ENCODE results near the gene UBFD1.
"Not testable (repeated sequence)": the region's sequence is repeated elsewhere in the genome, so short reads cannot be mapped to it uniquely, and the experiment has no call there.

UBFD1 gene

DNA sequence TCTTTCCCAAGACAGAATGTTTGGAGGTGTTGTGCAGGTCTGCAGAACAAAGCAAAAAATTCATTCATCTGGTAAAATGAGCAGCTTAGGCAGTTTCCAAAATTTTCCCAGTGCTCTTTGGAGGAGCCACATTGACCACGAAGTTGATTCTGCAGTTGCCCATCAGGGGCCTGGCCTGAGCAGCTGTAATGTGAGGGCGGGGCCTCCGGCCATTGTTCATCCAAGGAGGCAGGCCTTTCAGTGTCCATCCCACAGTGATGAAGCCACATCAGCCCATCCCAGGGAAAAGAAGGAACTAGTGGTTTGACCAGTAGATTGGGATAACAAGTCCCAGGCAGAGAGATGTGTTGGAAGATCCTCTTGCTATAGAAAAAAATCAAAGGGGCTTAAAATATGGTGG, 10.1 kb downstream of the UBFD1 start:
- DNase-seq (ENCODE audit: low read depth, low spot score): no peak

- DNase-seq (ENCODE audit: low read depth, low spot score): no peak
Observed at GRCh38 chr16:23570992-23571632, 13.6 kb downstream of the UBFD1 start.

GRCh38 chr16:23571895-23572294, 14.4 kb downstream of the UBFD1 start:
- no peak for DNase-seq (ENCODE audit: low read depth, low spot score)

DNA sequence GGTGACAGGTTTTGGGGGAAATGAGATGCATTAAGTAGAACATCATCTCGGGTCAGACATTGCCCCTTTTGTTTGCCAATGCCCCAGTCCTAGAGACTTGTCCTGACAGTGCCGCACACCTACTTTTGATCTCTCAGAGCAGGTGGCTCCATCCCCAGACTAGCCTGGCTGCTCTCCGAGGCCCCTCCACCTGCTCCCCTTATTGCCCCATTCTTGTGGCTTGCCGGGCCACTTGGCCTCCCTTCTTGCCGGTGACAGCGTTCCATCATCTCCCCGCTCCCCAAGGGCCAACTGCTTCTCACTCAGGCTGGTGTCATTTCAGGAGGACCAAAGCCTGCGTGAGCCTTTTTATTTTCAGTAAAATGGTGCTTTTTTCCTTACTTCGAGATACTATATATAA, 14.9 kb downstream of the UBFD1 start:
- DNase-seq (ENCODE audit: low read depth, low spot score): no peak

DNA sequence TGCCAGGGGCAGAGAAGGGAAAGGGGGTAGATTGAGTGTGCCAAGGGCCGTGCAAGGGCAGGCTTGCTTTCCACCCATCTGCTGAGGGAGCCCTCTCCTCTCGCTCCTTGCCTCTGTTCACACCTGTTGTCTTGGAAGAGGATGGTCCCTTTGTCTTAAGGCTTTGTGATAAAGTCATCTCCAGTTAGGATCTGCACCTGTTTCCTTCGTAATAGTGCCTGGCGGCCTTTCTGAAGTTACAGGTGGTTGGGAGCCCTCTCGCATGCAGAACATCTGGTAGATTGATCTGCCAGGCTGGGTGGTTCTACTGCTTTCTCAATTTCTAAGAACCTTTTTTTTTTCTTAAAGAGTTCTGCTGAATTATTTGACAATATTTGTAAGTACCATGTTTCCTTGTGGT, 16.3 kb downstream of the UBFD1 start:
- DNase-seq (ENCODE audit: low read depth, low spot score): no peak

DNA sequence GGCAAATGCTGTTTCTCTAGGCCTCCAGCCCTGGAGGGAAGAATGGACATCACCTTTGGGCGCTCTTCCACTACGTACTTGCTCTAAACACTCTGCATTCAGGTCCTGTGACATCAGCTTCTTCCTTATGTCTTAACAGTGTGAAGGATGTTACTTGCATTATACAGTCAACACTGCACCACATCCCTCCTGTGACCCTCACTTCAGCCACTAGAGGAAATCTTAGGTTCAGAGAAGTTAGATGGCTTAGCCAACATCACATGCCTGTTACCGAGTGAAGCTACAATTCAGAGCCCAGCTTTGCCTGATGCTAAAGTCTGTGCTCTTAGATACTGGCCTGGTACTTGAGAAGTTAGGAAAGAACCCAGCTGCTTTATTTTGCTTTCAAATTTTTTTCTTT, 18.3 kb downstream of the UBFD1 start:
- DNase-seq (ENCODE audit: low read depth, low spot score): no peak

GRCh38 chr16:23577493-23577892, 20.0 kb downstream of the UBFD1 start:
- DNase-seq (ENCODE audit: low read depth, low spot score): no peak

GRCh38 chr16:23578101-23578830, 20.7 kb downstream of the UBFD1 start:
- DNase-seq (ENCODE audit: low read depth, low spot score): no peak

- no peak for DNase-seq (ENCODE audit: low read depth, low spot score)
Observed at GRCh38 chr16:23579371-23579770, 21.8 kb downstream of the UBFD1 start.

GRCh38 chr16:23580391-23580790, 22.9 kb downstream of the UBFD1 start:
- no peak for DNase-seq (ENCODE audit: low read depth, low spot score)

- DNase-seq (ENCODE audit: low read depth, low spot score): no peak
Observed at GRCh38 chr16:23581764-23582163, 24.2 kb downstream of the UBFD1 start.

- not testable (repeated sequence) for DNase-seq (ENCODE audit: low read depth, low spot score)
Observed at GRCh38 chr16:23583271-23583670, 25.7 kb downstream of the UBFD1 start.

GRCh38 chr16:23584186-23585076, 26.9 kb downstream of the UBFD1 start:
- no peak for DNase-seq (ENCODE audit: low read depth, low spot score)

DNA sequence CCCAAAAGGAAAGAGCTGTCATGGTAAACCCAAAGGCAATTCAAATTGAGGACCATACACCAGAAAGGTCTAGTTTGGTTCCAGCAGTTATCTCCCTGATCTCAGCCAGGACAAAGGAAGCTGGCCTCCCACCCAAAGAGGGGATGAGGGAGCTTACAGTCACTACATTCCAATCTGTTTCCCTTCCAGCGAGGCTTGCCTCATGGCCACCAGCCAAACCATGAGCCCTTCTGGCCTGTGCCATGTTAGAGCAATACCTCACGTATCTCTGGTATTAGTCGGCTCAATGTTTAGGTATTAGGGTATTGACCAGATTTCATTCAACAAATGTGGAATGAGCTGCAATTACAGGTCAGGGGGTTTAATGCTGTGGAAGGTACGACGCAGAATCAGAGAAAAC, 30.2 kb downstream of the UBFD1 start:
- no peak for DNase-seq (ENCODE audit: low read depth, low spot score)

GRCh38 chr16:23590181-23590580, 32.7 kb downstream of the UBFD1 start:
- DNase-seq (ENCODE audit: low read depth, low spot score): no peak

DNA sequence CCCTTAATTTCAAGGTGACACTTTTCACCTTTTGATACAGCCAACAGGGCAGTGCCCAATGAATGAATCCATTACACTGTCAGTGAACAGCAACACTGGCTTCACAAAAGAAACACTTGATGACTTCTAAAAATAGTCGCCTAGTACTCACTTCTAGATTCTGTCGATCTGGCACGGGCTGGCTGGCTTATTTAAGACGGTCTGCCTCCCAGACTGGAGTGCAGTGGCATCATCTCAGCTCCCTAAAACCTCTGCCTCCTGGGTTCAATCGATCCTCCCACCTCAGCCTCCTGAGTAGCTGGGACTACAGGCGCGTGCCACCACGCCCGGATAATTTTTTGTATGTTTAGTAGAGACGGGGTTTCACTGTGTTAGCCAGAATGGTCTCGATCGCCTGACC, 36.7 kb downstream of the UBFD1 start:
- no peak for DNase-seq (ENCODE audit: low read depth, low spot score)

- DNase-seq (ENCODE audit: low read depth, low spot score): no peak
Observed at GRCh38 chr16:23595246-23595950, 37.9 kb downstream of the UBFD1 start.

- DNase-seq (ENCODE audit: low read depth, low spot score): peak; percentile 83
Observed at GRCh38 chr16:23595951-23596720, 38.6 kb downstream of the UBFD1 start, which contains the start of gene NDUFAB1. Gene NDUFAB1, minus strand, starts transcription at chr16:23596316. Its CDS starts 26 bp downstream, at chr16:23596290.

DNA sequence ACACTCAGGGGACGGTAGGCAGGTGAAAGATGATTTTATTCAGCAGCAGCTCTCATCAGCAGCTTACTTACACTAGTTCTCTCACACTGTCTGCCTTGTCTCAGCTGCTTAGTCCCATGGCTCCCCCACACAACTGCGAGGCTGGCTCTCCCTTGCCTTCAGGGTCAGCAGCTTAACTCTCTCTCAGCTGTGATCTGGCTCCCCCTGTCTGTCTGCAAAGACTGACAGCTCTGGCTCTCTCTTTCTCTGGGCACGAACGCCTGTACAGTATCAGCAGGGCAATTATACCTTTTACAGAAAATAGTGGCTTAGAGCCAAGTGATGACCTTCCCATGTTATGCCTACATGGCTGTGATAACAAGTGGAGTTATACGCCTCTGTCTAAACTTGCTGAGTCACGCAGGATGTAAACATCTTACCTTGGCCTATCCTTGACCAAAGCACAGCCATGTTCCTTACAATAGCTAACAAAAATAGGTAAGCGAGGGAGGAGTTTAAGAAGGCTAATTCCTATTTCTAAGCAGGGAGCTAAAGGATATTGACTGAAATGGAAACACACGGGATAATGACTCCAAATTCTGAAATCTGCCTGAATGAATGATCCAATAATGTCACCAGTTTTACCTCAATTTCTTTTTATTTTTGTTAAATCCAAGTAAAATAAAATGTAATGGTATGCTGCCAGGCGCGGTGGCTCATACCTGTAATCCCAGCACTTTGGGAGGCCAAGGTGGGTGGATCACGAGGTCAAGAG, 39.7 kb downstream of the UBFD1 start:
- DNase-seq (ENCODE audit: low read depth, low spot score): no peak

DNA sequence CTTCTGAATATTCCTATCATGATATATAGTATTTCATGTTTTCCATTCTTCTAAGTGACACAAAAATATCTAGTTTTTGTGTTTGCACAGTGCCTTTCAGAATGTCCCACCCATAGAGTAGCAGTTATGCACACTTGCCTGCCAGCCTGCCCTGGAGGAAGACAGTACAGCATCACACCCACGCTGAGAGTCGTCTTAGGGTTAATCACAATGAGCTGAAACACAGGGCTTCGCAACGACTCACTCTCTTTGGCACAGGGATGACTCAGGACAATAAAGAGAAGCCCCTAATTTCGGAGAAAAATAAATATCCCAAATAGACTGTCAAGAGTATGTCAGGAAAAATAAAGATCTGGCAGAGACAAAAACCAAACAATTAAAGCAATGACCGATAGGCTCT, 50.2 kb downstream of the UBFD1 start:
- DNase-seq (ENCODE audit: low read depth, low spot score): no peak

Data from activated CD4-positive, CD25-positive, alpha-beta regulatory T cell treated with anti-CD3 and anti-CD28 coated beads, Interleukin-2, amount 50 U/mL, for 16 hours (primary cell).